Duodenal mucosa (tissue), 2 donors: ENCODE results near the gene FRMD3.

ENCODE experiments used
- H3K27ac ChIP-seq: one replicate; pipeline ENCODE4 v1.7.0; 2013; ENCODE audit warnings: low read depth, low read length
- H3K27me3 ChIP-seq, 2 donors: one replicate each; pipeline ENCODE4 v1.7.0; 2013; ENCODE audit warnings: low read length in 2 of 2, control low read depth in 1 of 2; ENCODE audit not compliant: insufficient read depth in 2 of 2, control insufficient read depth in 1 of 2
- H3K36me3 ChIP-seq, 2 donors: one replicate each; pipeline ENCODE4 v1.7.0; 2013; ENCODE audit warnings: low read length in 2 of 2, control low read depth in 1 of 2; ENCODE audit not compliant: insufficient read depth in 2 of 2, control insufficient read depth in 1 of 2
- H3K4me1 ChIP-seq, 2 donors: one replicate each; pipeline ENCODE4 v1.7.0; 2013; ENCODE audit warnings: low read length in 2 of 2, control low read depth in 1 of 2; ENCODE audit not compliant: insufficient read depth in 2 of 2, control insufficient read depth in 1 of 2
- H3K4me3 ChIP-seq, 2 donors: one replicate each; pipeline ENCODE4 v1.7.0; 2013; ENCODE audit warnings: low read length in 2 of 2, low read depth in 1 of 2
- H3K9ac ChIP-seq, 2 donors: one replicate each; pipeline ENCODE4 v1.7.0; 2013; ENCODE audit warnings: low read length in 2 of 2, low read depth in 1 of 2
- H3K9me3 ChIP-seq, 2 donors: one replicate each; pipeline ENCODE4 v1.7.0; 2013; ENCODE audit warnings: low read length in 2 of 2, control low read depth in 1 of 2; ENCODE audit not compliant: control insufficient read depth in 1 of 2

FRMD3 gene

GRCh38 chr9:83336706-83337105 lies 201.5 kb downstream of the FRMD3 start:
- Histone ChIP-seq H3K9ac (no peak overlapping the region), H3K27me3 (no peaks in the 10 kb centered on the region), H3K27ac (no peak overlapping the region), H3K4me1 (no peaks in the 10 kb centered on the region), H3K4me3 (no peak overlapping the region), H3K9me3 (no peaks in the 10 kb centered on the region), H3K36me3 (no peaks in the 10 kb centered on the region)

GRCh38 chr9:83334320-83334719 lies 203.9 kb downstream of the FRMD3 start:
- Histone ChIP-seq H3K36me3 (no peaks in the 10 kb centered on the region), H3K27me3 (no peaks in the 10 kb centered on the region), H3K27ac (no peak overlapping the region), H3K4me1 (no peaks in the 10 kb centered on the region), H3K9ac (no peak overlapping the region), H3K4me3 (no peak overlapping the region), H3K9me3 (no peaks in the 10 kb centered on the region)

GRCh38 chr9:83330207-83331196 lies 207.7 kb downstream of the FRMD3 start:
- no peaks in the 10 kb centered on the region for H3K36me3 ChIP-seq
- H3K4me1 ChIP-seq: no peaks in the 10 kb centered on the region
- H3K9ac ChIP-seq: no peak overlapping the region
- no peak overlapping the region for H3K4me3 ChIP-seq
- no peaks in the 10 kb centered on the region for H3K9me3 ChIP-seq
- no peaks in the 10 kb centered on the region for H3K27me3 ChIP-seq
- no peak overlapping the region for H3K27ac ChIP-seq

- H3K36me3 ChIP-seq: no peaks in the 10 kb centered on the region
- no peaks in the 10 kb centered on the region for H3K4me1 ChIP-seq
- H3K27ac ChIP-seq: no peak overlapping the region
- H3K4me3 ChIP-seq: no peak overlapping the region
- H3K9me3 ChIP-seq: peaks cover 0 to 2% of the 10 kb centered on the region in 2 donors
- H3K27me3 ChIP-seq: no peaks in the 10 kb centered on the region
- H3K9ac ChIP-seq: no peak overlapping the region
Observed at GRCh38 chr9:83327750-83328622, 210.2 kb downstream of the FRMD3 start.

- Histone ChIP-seq H3K36me3 (no peaks in the 10 kb centered on the region), H3K27ac (no peak overlapping the region), H3K4me3 (no peak overlapping the region), H3K9ac (no peak overlapping the region), H3K4me1 (no peaks in the 10 kb centered on the region), H3K27me3 (no peaks in the 10 kb centered on the region), H3K9me3 (peaks cover 0 to 2% of the 10 kb centered on the region in 2 donors)
Observed at GRCh38 chr9:83327323-83327722, 210.9 kb downstream of the FRMD3 start.

- Histone ChIP-seq H3K36me3 (no peaks in the 10 kb centered on the region), H3K27ac (no peak overlapping the region), H3K27me3 (no peaks in the 10 kb centered on the region), H3K4me3 (no peak overlapping the region), H3K4me1 (no peaks in the 10 kb centered on the region), H3K9me3 (peaks cover 0 to 2% of the 10 kb centered on the region in 2 donors), H3K9ac (no peak overlapping the region)
Observed at GRCh38 chr9:83323148-83323547, 215.1 kb downstream of the FRMD3 start.

- no peaks in the 10 kb centered on the region for H3K4me1 ChIP-seq
- H3K36me3 ChIP-seq: no peaks in the 10 kb centered on the region
- no peaks in the 10 kb centered on the region for H3K27me3 ChIP-seq
- H3K9ac ChIP-seq: no peak overlapping the region
- no peak overlapping the region for H3K4me3 ChIP-seq
- no peak overlapping the region for H3K27ac ChIP-seq
- H3K9me3 ChIP-seq: peaks cover 0 to 2% of the 10 kb centered on the region in 2 donors
Observed at GRCh38 chr9:83322438-83322837, 215.8 kb downstream of the FRMD3 start.

- H3K27me3 ChIP-seq: no peaks in the 10 kb centered on the region
- no peak overlapping the region for H3K27ac ChIP-seq
- no peaks in the 10 kb centered on the region for H3K4me1 ChIP-seq
- H3K4me3 ChIP-seq: no peak overlapping the region
- no peak overlapping the region for H3K9ac ChIP-seq
- no peaks in the 10 kb centered on the region for H3K9me3 ChIP-seq
- no peaks in the 10 kb centered on the region for H3K36me3 ChIP-seq
Observed at GRCh38 chr9:83317244-83317643, 221.0 kb downstream of the FRMD3 start.

GRCh38 chr9:83315649-83316048 lies 222.6 kb downstream of the FRMD3 start:
- H3K27me3 ChIP-seq: no peaks in the 10 kb centered on the region
- H3K4me3 ChIP-seq: no peak overlapping the region
- H3K9ac ChIP-seq: no peak overlapping the region
- no peaks in the 10 kb centered on the region for H3K36me3 ChIP-seq
- H3K9me3 ChIP-seq: no peaks in the 10 kb centered on the region
- no peaks in the 10 kb centered on the region for H3K4me1 ChIP-seq
- H3K27ac ChIP-seq: no peak overlapping the region

- no peak overlapping the region for H3K27ac ChIP-seq
- H3K9ac ChIP-seq: no peak overlapping the region
- no peaks in the 10 kb centered on the region for H3K4me1 ChIP-seq
- H3K9me3 ChIP-seq: no peaks in the 10 kb centered on the region
- no peak overlapping the region for H3K4me3 ChIP-seq
- no peaks in the 10 kb centered on the region for H3K27me3 ChIP-seq
- H3K36me3 ChIP-seq: no peaks in the 10 kb centered on the region
Observed at GRCh38 chr9:83313781-83314180, 224.4 kb downstream of the FRMD3 start.
